GM21737 (cell line): ENCODE results near the gene GMDS.
"Not testable (repeated sequence)": the region's sequence is repeated elsewhere in the genome, so short reads cannot be mapped to it uniquely, and the experiment has no call there.

Experiments
- ATAC-seq: cut with Tn5 transposase; IDR thresholded peaks from one replicate; pipeline ENCODE4 v1.9.1; 2021; ENCODE audit warnings: mild to moderate bottlenecking, moderate library complexity; ENCODE audit not compliant: unreplicated experiment

Gene GMDS

DNA sequence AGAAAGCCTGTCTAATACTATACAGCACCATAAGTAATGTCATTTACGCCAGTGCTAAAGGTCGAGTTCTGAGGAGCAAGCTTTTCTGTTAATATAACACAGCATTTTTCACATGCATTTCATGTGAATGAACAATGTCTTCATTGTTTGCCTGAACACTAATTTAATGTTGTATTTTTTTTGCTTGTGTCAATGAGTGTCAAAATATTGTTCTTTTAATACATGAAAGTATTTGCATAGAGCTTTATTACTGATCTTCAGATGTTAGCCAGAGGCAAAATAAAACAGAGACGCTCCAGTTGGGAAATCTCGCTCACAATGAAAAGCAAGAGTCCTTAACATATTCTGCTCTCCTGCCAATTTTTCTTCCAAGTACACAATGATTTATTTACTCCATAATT lies 483.9 kb downstream of the GMDS start:
- ATAC-seq = no peak

DNA sequence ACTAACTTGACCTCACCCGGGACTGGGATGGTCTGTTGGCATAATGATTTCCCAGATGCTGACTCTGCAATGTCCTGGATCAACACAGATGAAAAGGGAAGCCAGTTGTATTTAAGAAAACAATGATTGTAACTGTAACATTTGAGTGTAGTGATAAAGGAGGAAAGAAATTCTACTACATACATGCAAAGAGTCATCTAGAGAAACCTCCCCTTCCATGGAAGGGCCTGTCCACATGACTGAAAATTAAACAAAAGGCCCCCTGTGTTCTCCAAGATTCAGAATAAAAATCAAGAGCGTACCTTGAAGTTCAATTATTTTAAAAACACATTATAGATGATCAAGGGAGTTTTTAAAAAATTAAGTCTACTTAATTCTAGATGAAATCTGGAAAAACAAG lies 484.5 kb downstream of the GMDS start:
- no peak for ATAC-seq

DNA sequence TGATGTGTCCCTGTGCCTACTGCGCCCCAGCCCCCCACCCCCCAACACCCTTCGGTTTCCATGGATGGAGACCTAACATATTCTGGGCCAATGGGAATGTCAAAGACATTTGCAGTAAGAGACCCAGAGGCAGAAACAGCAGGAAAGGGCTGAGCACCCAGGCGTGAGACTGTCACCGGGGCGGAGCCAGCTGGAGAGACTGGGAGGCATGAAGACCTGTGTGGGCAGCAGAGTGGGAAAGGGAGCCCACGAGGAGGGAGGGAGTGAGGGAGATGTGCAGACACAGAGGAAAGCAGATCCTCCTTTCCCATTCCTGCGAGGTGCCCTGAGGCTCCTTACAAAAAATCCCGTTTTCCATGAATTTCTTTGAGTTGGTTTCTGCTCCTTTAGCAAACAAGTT lies 485.5 kb downstream of the GMDS start:
- no peak for ATAC-seq

DNA sequence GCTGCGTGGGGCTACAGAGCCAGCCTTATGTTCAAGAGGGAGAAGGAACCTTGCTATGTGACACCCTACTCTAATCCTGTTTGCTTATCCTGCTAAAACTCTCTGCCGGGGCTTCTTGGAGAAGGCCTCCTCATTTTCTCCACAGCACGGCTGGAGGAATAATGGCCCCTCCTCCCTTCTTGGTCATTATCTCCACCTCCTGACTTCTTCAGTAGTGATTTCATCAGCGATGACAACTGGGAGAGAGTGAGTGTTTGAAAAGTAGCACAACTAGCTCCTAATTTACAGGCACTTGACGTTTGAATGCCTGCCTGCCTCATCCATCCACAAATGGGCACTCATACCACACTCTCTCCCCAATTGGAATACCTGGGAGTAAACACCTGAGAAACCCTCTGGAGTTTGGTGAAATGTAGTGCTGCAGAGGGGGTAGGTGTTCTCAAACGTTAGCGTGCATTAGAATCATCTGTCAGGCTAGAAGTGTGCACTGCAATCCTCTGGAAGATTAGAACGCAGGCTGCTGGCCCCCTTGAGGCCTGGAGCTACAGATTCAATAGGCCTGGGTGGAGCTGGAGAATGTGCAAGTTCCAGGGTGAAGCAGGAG lies 487.2 kb downstream of the GMDS start:
- no peak for ATAC-seq

DNA sequence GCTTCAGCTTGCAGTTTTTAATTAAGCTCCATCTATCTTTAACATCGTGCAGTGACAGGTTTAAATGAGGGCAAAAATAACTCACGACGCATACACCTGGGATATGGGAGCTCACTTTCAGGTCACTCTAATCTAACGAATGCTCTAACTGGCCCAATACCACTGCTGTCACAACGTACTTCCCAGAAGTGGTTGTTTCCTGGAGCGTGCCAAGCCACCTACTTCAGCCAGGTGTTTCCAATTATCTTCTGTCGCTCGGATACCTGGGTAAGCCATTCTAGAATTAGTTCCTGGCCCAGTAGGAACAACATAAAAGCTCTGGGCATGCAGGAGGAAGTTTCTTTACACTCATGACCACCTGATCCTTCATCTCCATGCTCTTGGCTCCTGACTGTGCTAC lies 488.3 kb downstream of the GMDS start:
- ATAC-seq = no peak

DNA sequence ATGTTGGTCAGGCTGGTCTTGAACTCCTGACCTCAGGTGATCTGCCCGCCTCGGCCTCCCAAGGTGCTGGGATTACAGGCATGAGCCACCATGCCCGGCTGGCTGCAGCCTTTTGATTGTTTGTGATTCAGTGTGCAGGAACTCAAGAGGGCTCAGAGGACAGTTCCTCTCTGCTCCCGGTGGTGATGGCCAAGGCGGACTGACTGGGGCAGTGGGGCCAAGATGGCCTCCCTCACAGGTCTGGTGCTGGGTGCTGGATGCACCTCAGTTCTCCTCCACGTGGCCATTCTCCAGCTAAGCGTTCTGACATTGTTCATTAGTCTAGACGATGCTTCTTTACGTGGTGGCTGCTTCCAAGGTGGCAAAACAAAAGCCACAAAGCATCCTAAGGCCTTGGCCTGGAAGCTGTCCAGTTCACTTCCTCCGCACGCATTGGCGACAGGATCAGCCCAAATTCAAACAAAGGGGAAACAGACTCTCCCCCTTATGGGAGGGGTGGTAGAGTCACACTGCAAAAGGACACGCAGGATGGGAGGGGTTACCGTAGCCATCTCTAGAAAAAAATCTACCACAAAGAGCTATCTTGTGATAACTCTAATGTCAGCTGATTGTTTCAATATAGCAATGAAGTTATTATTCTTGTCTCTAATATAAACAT lies 488.8 kb downstream of the GMDS start:
- no peak for ATAC-seq

DNA sequence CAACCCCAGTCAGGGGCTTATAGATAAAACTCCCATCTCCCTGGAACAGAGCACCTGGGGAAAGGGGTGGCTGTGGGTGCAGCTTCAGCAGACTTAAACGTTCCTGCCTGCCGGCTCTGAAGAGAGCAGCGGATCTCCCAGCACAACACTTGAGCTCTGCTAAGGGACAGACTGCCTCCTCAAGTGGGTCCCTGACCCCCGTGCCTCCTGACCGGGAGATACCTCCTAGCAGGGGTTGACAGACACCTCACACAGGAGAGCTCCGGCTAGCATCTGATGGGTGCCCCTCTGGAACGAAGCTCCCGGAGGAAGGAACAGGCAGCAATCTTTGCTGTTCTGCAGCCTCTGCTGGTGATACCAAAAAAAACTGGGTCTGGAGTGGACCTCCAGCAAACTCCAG lies 494.3 kb downstream of the GMDS start:
- not testable (repeated sequence) for ATAC-seq

DNA sequence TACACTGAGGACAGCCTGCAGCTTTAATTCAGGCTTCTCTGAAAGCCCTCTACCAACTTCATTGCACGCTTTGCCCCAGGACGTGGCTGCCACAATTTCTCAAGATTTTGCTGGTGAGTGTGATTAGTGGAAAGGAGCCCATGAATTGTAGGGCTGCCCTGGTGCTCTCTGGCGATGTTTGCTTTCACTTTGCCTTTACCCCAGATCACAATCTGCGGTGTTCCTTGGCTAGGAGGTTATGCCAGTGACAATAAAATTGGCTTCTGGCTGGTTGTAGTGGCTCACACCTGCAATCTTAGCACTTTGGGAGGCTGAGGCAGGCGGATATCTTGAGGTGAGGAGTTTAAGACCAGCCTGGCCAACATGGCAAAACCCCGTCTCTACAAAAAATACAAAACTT lies 496.4 kb downstream of the GMDS start:
- ATAC-seq = no peak

DNA sequence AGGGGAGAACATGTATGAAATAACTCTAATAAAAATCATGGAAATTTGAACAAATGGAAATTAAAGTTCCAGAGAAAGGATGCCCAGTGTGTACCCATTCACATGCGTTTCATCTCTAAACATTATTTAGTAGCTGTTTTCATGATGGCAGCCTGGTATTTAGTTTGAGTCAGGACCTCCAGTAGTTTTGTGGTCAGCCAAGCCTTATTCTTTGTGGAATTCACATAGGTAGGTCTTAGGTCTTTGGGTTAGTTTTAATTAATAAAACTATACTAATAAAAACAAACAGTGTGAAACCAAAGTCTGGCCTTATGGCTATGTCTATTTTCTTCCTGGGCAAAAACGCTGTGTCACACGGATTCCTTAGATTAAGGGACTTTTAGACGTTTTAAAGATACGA lies 497.9 kb downstream of the GMDS start:
- ATAC-seq = no peak

DNA sequence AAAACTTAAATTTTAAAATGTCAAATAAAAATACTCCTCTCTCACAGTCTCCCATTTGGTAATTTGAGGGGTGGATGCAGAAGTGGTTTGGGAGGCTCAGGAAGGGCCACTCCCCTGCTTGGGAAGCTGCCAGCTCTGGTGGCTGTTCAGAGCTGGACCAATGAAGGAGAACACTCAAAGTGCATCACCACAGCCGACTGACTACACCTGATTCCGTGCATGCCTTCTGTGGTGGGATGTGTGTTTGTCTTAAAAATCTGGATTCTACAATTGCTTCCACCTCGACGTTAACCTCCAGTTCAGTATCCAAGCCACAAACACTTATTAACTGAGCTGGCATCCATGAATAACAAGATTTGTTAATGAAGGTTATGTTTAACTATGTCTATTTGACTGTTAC lies 498.4 kb downstream of the GMDS start:
- ATAC-seq = no peak

DNA sequence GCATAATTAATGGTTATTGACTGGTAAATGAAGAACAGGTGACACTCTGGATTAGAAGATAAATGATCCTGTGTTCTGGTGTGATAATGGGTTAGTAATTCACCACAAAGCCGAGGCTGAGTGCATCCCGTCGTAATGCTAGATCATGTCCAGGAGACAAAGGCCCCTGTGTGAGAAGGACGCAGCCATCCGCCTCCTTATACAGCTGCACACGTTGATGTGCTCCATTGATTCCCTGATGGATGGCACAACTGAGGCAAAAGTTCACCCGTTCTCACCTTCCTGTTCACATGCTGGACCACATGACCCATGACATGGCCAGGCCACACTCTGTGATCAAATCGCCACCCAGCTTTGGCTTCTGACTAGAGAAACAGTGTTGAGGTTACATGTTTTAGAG lies 499.6 kb downstream of the GMDS start:
- ATAC-seq = no peak

DNA sequence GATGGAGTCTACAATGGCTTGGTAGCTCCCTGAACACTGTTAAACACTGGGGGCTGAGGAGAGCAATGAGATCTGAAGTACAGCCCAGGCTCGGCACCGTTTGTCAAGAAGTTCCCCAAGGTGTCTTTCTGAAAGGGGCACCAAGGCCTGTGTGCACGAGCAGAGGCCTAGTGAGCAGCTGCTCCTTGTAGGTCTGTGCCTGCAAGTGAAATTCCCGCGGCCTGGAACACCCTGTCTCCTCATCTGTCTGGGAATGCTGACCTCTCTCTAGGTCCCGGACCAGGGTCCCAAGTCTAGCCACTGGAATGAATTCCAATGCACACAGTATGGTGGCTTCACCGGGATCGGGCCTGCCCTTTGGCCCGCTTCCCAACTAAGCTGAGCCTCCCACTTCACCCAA lies 500.9 kb downstream of the GMDS start:
- no peak for ATAC-seq

DNA sequence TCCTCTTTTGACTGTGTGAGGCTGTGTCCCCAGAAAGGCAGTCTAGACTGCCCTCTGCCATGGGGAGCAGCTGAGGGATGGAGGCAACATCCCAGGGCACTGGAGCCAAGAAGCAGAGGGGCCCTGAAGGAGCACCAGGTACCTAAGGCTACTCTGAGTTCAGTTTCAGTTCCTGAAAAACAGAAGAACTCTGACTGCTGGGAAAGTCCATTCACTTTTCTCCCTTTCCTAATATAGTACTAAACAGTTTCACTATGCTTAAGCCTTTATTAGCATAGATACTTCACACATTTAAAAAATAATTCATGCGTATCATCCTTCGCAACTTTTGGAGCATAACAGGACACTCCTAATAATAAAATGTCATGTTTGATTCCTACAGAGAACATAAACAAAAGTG lies 505.7 kb downstream of the GMDS start:
- ATAC-seq = peak; percentile 78

DNA sequence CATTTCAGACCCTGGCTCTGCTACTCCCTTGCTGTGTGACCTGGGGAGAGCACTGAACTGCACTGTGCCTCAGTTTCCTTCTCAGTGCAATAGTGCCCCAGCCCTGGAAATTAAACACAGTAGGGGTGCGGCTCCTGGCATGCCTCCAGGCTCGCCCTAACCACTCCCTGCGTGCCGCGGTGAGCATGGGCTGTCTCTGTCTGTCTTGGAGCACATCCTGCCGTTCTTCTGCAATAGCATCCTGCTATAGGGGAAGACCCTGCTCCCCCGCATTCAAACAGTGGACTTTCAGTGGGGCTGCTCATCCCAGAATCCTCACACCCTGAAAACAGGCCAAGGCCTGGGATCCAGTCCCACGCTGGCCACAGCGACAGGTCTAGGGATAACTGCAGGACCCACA lies 506.2 kb downstream of the GMDS start:
- ATAC-seq = peak; percentile 28

DNA sequence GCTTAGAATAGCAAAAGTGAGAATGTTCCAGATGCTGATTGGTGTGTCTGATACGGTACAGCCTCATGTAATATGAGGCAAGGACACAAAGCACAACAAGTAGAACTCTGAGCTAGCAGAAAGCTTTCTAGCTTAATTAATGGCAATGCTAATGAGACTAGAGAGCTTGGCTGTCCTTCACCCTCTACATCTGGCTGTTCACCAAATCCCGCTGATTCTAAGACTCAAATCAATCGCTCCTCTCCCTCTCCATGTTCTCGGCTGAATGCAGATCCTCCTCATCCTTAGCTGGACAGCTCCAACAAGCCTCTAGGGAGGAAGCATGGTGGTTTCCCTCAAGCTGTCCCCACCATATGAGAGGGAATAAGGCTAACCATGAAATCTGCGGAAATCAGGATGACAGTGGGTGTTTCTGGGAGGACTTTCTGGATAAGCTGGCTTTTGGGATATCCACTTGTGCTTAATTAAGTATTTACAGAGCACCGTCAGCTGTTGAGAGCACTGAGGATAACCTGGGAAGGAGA lies 506.8 kb downstream of the GMDS start:
- no peak for ATAC-seq

DNA sequence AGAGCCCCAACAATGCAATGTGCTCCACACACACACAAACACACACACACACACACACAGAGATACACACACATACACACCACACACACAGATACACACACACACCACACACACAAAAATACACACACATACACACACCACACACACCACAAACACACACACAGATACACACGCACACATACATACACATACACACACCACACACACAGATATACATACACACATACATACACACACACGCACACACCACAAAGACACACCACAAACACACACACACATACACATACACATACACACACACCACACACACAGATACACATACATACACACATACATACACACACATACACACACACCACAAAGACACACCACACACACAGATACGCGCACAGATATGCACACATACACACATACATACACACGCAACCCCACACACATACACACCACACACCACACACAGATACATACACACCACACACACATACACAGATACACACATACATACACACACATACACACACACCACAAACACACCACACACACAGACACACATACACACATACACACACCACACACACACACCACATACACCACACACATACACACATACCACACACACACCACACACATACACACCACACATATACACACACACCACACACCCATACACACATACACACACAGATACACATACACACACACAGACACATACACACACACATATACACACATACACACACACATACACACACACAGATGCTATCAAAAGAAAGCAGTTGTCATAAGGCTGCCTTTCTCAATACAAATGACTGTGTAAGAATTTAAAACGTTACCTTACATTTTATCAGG lies 507.7 kb downstream of the GMDS start:
- ATAC-seq = no peak

DNA sequence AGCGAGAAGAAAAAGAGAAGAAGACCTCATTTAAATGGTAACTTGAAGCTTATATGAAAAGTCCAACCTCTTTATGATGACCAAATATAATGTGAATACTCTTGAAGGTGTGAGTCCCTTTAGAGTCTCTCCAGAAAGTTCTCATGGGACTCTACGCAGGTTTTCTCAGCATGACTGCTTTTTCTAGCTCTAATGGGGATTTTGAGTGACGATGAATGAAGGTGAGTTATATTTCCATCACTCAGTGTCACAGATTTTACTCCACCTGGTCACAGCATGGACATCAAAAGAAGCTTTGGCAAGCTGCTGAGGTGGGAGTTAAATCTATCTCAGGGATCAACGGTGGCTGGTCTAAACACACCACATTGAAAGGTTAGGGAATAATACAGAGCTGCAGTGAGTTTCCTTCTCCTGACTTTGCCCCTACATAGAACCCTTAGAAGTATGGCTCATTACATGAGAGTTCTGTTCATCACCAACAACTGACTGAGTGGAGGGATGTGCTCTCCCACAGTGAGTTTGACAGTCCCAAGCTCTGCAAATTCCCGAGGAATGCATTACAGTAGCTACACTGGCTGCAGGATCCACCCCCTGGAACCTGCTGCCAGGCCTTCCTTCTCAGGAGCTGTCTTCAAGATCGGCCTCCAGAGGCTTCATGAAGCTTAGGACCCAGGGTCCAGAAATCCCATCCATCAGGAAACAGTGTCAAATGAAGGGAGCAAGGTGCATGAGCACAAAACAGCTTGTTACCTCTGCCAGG lies 508.9 kb downstream of the GMDS start:
- no peak for ATAC-seq

DNA sequence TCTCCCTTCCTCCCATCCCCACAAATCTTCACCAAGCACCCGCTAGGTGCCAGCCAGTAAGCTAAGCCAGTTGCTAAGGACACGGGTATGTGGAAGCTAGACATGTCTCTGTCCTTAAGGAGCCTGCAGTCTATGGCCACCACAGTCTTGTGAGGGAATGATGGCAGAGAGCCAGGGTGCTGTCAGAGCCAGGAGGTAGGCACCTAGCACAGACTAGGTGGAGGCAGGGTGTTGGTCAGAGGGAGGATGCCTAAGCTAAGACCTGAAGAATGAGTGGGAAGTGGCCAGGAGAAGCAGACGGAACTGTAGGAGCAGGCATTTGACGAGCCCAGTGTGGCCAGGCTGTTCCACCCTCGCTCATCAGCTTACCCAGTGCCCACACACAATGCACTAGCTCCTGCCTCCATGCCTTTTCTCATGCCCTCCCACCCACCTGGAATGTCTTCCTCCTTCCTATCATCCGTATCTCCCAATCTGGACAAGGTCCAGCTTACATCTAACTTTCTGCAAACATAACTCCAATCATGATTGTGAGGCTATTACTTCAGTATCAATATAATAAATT lies 510.1 kb downstream of the GMDS start:
- no peak for ATAC-seq

DNA sequence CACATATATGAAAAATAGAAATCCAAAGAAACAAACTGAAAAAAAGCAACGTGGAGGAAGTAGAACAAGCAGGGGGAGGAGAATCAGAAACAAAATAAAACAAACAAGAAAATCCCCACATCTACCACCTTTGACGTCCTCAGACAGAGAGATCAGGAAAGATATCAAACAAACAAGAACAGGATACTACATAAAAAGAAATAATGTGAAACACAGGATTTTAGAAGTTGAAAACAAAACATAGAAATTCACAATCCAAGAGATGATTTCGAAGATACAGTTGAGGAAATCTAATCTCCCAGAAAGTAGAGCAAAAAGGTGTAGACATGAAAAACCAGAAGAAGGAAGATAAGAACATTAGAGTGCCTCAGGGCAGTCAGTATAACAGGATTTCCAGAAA lies 514.5 kb downstream of the GMDS start:
- no peak for ATAC-seq

DNA sequence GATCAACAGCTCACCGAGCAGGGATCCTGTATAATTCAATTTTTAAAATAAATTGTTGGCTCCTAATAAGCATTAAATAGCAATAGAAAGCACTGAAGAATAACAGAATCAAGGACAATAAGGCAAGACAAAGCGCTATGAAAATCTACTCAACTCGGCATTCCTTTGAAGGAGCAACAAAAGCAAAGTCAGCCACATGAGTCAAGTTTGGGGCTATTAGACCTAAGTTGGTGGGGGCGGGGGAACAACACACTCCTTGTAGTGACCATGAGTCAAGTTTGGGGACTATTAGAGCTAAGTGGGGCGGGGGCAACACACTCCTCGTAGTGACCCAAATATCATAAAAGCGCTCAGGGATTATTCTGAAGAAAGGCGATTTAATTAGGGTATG lies 515.7 kb downstream of the GMDS start:
- ATAC-seq = no peak
